Type B pancreatic cell (in vitro differentiated cells): ENCODE data around the gene FANCC. TPM values are rescaled to one million over a fixed set of nuclear protein-coding genes. Genes with fewer than 3 reads are reported as not detected.

Source experiments
- DNase-seq: peaks from one replicate; pipeline ENCODE4 v3.0.0; 2021; ENCODE audit warnings: mixed read lengths; ENCODE audit not compliant: unreplicated experiment; ENCODE audit errors: extremely low spot score
- H3K27ac Mint-ChIP-seq: 2 replicates; pipeline ENCODE4 v1.8.0; 2021; ENCODE audit warnings: mild to moderate bottlenecking, mixed read lengths
- H3K27me3 Mint-ChIP-seq: 2 replicates; pipeline ENCODE4 v1.8.0; 2021; ENCODE audit warnings: mixed read lengths
- H3K36me3 Mint-ChIP-seq: 2 replicates; pipeline ENCODE4 v1.8.0; 2021; ENCODE audit warnings: mixed read lengths
- H3K4me1 Mint-ChIP-seq: one replicate; pipeline ENCODE4 v1.8.0; 2021; ENCODE audit warnings: mixed read lengths; ENCODE audit not compliant: unreplicated experiment
- H3K4me3 Mint-ChIP-seq: 2 replicates; pipeline ENCODE4 v1.8.0; 2021; ENCODE audit warnings: mild to moderate bottlenecking, mixed read lengths
- H3K9me3 Mint-ChIP-seq: 2 replicates; pipeline ENCODE4 v1.8.0; 2021; ENCODE audit warnings: mixed read lengths
- CTCF ChIP-seq: fragments of 200-600 bp; sonication (generic); conservative IDR thresholded peaks from 2 replicates; pipeline ENCODE4 v1.5.0; 2021; ENCODE audit warnings: antibody characterized with exemption, mild to moderate bottlenecking
- total RNA-seq: library from RNA; stranded (reverse); gene quantifications from 2 replicates; pipeline ENCODE4 v1.2.1, GENCODE V29; 2021; ENCODE audit warnings: low replicate concordance

Gene FANCC
- total RNA-seq, 1 donor from 2014 or later: 19.2 TPM

- Mint-ChIP-seq H3K36me3 (peaks cover 13% of the 10 kb centered on the region), H3K4me3 (no peak overlapping the region), H3K9me3 (no peaks in the 10 kb centered on the region), H3K27ac (no peak overlapping the region), H3K4me1 (no peaks in the 10 kb centered on the region), H3K27me3 (no peaks in the 10 kb centered on the region)
- no peak for TF ChIP-seq CTCF
- no peak for DNase-seq
Measured at GRCh38 chr9:95197692-95198271, 119.7 kb downstream of the FANCC start.

GRCh38 chr9:95193480-95193879, 124.0 kb downstream of the FANCC start:
- no peaks in the 10 kb centered on the region for H3K27me3 Mint-ChIP-seq
- peaks cover 4% of the 10 kb centered on the region for H3K9me3 Mint-ChIP-seq
- peaks cover 10% of the 10 kb centered on the region for H3K36me3 Mint-ChIP-seq
- no peak overlapping the region for H3K27ac Mint-ChIP-seq
- TF ChIP-seq CTCF: no peak
- DNase-seq: no peak
- H3K4me1 Mint-ChIP-seq: peaks cover 20% of the 10 kb centered on the region
- H3K4me3 Mint-ChIP-seq: no peak overlapping the region

GRCh38 chr9:95193067-95193466, 124.4 kb downstream of the FANCC start:
- Mint-ChIP-seq H3K9me3 (peaks cover 4% of the 10 kb centered on the region), H3K27me3 (no peaks in the 10 kb centered on the region), H3K4me3 (no peak overlapping the region), H3K27ac (no peak overlapping the region), H3K36me3 (peaks cover 10% of the 10 kb centered on the region), H3K4me1 (peaks cover 24% of the 10 kb centered on the region)
- TF ChIP-seq CTCF: peak; percentile 24
- DNase-seq: no peak

GRCh38 chr9:95192631-95193030, 124.9 kb downstream of the FANCC start:
- Mint-ChIP-seq H3K27ac (no peak overlapping the region), H3K4me1 (peaks cover 25% of the 10 kb centered on the region), H3K36me3 (peaks cover 10% of the 10 kb centered on the region), H3K4me3 (no peak overlapping the region), H3K9me3 (peaks cover 4% of the 10 kb centered on the region), H3K27me3 (no peaks in the 10 kb centered on the region)
- no peak for TF ChIP-seq CTCF
- no peak for DNase-seq

DNA sequence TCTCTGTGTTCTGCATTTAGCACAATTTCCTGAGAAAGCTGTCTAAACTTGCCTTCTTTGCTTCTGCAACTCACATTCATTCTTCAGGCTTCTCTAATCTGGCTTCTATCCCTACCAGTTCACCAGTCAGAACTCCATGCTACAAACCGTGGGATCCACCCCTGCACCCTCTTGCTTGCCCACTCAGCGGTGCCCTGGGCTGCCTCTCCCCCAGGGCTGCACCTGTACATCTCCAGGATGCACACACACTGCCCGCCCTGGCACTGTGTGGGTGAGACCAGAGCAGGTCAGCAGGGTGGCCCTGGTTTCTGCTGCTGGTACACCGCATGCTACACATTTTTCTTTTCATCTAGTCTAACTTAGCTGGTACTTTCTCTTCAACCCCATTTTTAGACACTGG, 127.1 kb downstream of the FANCC start:
- Mint-ChIP-seq H3K27ac (no peak overlapping the region), H3K36me3 (peaks cover 8% of the 10 kb centered on the region), H3K4me3 (no peak overlapping the region), H3K4me1 (peaks cover 25% of the 10 kb centered on the region), H3K27me3 (no peaks in the 10 kb centered on the region), H3K9me3 (peaks cover 4% of the 10 kb centered on the region)
- DNase-seq: no peak
- TF ChIP-seq CTCF: no peak
